ENCODE data around the gene EPB41. TPM values are rescaled to one million over a fixed set of nuclear protein-coding genes. Genes with fewer than 3 reads are reported as not detected.

EPB41 gene
- total and polyA plus RNA-seq, 2 of the 8 experiments (the other 6 are each of a cell fraction or from before 2014, with no cell fraction given), result 36.7 to 109 TPM

DNA sequence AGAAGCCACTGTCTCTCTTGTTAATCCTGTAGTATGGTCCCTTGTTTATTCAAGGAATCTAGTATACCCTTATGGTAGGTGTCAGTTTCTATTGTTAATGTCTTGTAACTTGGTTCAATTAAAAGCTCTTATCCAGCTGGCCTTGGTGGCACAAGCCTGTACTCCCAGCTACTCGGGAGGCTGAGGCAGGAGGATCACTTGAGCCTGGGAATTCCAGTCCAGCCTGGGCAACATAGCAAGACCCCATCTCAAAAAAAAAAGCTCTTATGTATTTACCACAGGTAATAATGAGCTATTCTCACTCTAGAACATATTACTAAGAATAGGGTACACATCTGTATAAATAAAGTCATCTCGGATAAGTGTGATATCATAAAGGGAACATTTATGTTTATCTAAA is 162.8 kb downstream of the EPB41 start:
- Histone ChIP-seq H4K20me1 (replicated peaks in 1 of 2; ENCODE audit: control insufficient read depth in 1 of 2, insufficient read depth in 2 of 2, low read length in 2 of 2) (no peaks in the 10 kb centered on the region), H3K27me3 (replicated peaks in 1 of 4; ENCODE audit: control insufficient read depth in 3 of 4, extremely low read depth in 1 of 4, insufficient read depth in 3 of 4, low read length in 3 of 4) (no peaks in the 10 kb centered on the region), H2BK12ac (ENCODE audit: low read depth, low read length) (no peak overlapping the region), H3K23ac (ENCODE audit: insufficient read length) (no peak overlapping the region), H3K4ac (replicated peaks; ENCODE audit: insufficient read length, low read depth, low read length) (no peak overlapping the region), H2BK20ac (ENCODE audit: low read length) (no peak overlapping the region), H3K4me1 (replicated peaks in 1 of 4; ENCODE audit: control insufficient read depth in 3 of 4, insufficient read depth in 4 of 4, low read length in 3 of 4) (no peaks in the 10 kb centered on the region), H3K9ac (replicated peaks in 1 of 4; ENCODE audit: extremely low read depth in 1 of 4, low read depth in 3 of 4, low read length in 3 of 4) (no peak overlapping the region), H4K8ac (ENCODE audit: extremely low read depth, insufficient read depth, low read length) (no peak overlapping the region), H2BK15ac (ENCODE audit: low read length) (no peak overlapping the region), H2AK5ac (ENCODE audit: low read depth, low read length) (no peak overlapping the region), H3K79me1 (ENCODE audit: low read depth, low read length) (no peaks in the 10 kb centered on the region), H4K91ac (replicated peaks; ENCODE audit: insufficient read length, low read length) (no peak overlapping the region), H3K9me3 (ENCODE audit: insufficient read depth in 2 of 2, low read depth in 1 of 2, low read length in 1 of 2) (no peaks in the 10 kb centered on the region), H3K4me3 (ENCODE audit: extremely low read depth in 1 of 4, insufficient read depth in 2 of 4, low read depth in 3 of 4, low read length in 4 of 4) (no peak overlapping the region), H3K79me2 (ENCODE audit: control insufficient read depth in 1 of 2, insufficient read depth in 2 of 2, low read length in 2 of 2) (no peaks in the 10 kb centered on the region), H3K36me3 (ENCODE audit: control insufficient read depth in 2 of 4, insufficient read depth in 4 of 4, low read length in 3 of 4) (no peaks in the 10 kb centered on the region), H3K23me2 (ENCODE audit: low read depth, low read length) (no peaks in the 10 kb centered on the region), H3K18ac (ENCODE audit: extremely low read depth, low read length) (no peak overlapping the region), H2BK120ac (replicated peaks; ENCODE audit: low read depth, low read length) (no peak overlapping the region), H3K27ac (ENCODE audit: low read depth, low read length) (no peak overlapping the region), H3K4me2 (ENCODE audit: insufficient read depth in 1 of 2, low read depth in 2 of 2, low read length in 2 of 2) (no peak overlapping the region), H2AFZ (ENCODE audit: low read length) (no peak overlapping the region), H2BK5ac (ENCODE audit: low read depth, low read length) (no peak overlapping the region), H3K14ac (ENCODE audit: insufficient read length) (no peak overlapping the region), H4K5ac (ENCODE audit: insufficient read length, low read depth, low read length) (no peak overlapping the region), H3K56ac (replicated peaks; ENCODE audit: insufficient read length, low read depth, low read length) (no peak overlapping the region)
- 90% methylated on average over 2 of the region's 2 CpGs; no CpG with 5 or more reads in 1 of the 2 experiments for WGBS, 2 experiments (ENCODE audit: extremely low coverage in 1 of 2, insufficient coverage in 1 of 2, insufficient read length in 1 of 2, insufficient replicate concordance in 2 of 2, low coverage in 1 of 2, low lambda C conversion rate in 2 of 2, missing lambda C conversion rate in 1 of 2)
- DNase-seq (ENCODE audit: low read depth in 1 of 2, low spot score in 2 of 2), result no peak
- no peak for FAIRE-seq
- ChIA-PET CTCF (ENCODE audit: partially characterized antibody) (interaction anchor here (0.6 to 1.0 kb wide), 2 partner anchors 44 to 98 kb away, joined by 3 to 4 read pairs; no protein-coding TSS in a partner anchor), POLR2A (ENCODE audit: partially characterized antibody) (no interaction called here)
- no peak for TF ChIP-seq EGR1 (IDR thresholded peaks at IDR 0.05; ENCODE audit: borderline replicate concordance, low read depth, low read length)
- no peak for TF ChIP-seq TEAD4 (IDR thresholded peaks at IDR 0.05; ENCODE audit: low read depth, low read length)
- no peak for TF ChIP-seq PHF8 (conservative IDR thresholded peaks at IDR 0.05; ENCODE audit: low read depth, low read length)
- TF ChIP-seq RBBP5 (IDR thresholded peaks at IDR 0.05; ENCODE audit: borderline replicate concordance, low read depth, low read length), result no peak
- no peak for TF ChIP-seq ASH2L (IDR thresholded peaks at IDR 0.05; ENCODE audit: low read length)
- no peak for TF ChIP-seq POU5F1 (IDR thresholded peaks at IDR 0.05; ENCODE audit: low read depth, low read length)
- TF ChIP-seq SP1 (IDR thresholded peaks at IDR 0.05; ENCODE audit: low read depth, low read length), result no peak
- TF ChIP-seq CHD2 (IDR thresholded peaks at IDR 0.05; ENCODE audit: low read length), result no peak
- TF ChIP-seq, protein P1, sequence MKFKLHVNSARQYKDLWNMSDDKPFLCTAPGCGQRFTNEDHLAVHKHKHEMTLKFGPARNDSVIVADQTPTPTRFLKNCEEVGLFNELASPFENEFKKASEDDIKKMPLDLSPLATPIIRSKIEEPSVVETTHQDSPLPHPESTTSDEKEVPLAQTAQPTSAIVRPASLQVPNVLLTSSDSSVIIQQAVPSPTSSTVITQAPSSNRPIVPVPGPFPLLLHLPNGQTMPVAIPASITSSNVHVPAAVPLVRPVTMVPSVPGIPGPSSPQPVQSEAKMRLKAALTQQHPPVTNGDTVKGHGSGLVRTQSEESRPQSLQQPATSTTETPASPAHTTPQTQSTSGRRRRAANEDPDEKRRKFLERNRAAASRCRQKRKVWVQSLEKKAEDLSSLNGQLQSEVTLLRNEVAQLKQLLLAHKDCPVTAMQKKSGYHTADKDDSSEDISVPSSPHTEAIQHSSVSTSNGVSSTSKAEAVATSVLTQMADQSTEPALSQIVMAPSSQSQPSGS (IDR thresholded peaks at IDR 0.05; ENCODE audit: low read length), result no peak
- TF ChIP-seq CEBPB (IDR thresholded peaks at IDR 0.05; ENCODE audit: low read depth, low read length), result no peak
- no peak for TF ChIP-seq NRF1 (IDR thresholded peaks at IDR 0.05; ENCODE audit: low read depth, low read length)
- TF ChIP-seq SP4 (IDR thresholded peaks at IDR 0.05; ENCODE audit: low read length), result no peak
- TF ChIP-seq GABPA (IDR thresholded peaks at IDR 0.05; ENCODE audit: borderline replicate concordance, insufficient read depth, low read length), result no peak
- TF ChIP-seq SIRT6 (IDR thresholded peaks at IDR 0.05; ENCODE audit: low read length), result no peak
